CMK (cell line): ENCODE measurements around the gene PEAK1.
A peak's percentile ranks its signal among the peaks of the same experiment; 100 is the strongest.
"Not testable (repeated sequence)": the region's sequence is repeated elsewhere in the genome, so short reads cannot be mapped to it uniquely, and the experiment has no call there.

Source experiments
- DNase-seq: peaks from one replicate; pipeline ENCODE4 v3.0.0-alpha.2; 2010; ENCODE audit warnings: low read depth

The PEAK1 gene

DNA sequence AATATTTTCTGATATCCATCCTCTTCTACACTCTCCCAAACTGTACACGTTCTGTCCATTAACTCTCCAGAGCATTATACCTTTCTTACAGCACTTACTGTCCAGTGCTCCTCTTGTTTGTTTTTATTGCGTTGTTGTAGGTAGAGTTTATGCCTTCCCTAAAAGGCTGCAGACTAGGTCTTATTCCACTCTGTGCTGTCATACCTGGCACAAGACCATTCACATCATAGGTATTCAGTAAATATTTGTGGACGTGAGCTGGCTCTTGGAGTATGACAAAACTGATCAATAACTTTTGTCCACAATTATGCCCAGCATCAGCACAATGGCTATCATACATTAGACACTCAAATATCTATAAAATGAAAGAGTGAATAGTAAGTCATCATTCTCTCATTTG is 5.2 kb upstream of the PEAK1 start:
- DNase-seq = no peak

DNA sequence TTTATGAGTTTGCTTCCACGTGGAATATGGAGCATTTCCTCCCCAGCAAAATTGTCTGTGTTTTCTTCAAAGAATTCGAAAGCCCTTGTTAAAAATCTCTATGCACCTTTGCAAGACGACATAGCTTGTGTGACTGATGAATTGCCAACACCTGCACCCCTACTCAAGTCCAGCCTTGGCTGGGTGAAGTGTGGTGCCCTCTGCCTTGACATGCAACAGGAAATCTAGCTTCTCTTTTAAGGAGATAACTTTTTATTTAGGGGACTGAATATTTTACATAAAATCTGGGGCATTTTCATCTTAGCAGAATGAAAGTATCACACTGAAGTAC is 1.4 kb upstream of the PEAK1 start:
- DNase-seq = no peak

GRCh38 chr15:77420610-77421369 is 886 bp upstream of the PEAK1 start, which contains the start of gene HMG20A:
Gene HMG20A (plus strand): TSS chr15:77420888. CDS start chr15:77458408, 37,520 bp downstream.
- peak; percentile 84 for DNase-seq

- DNase-seq = no peak
Observed at GRCh38 chr15:77418966-77419835, 703 bp downstream of the PEAK1 start.

DNA sequence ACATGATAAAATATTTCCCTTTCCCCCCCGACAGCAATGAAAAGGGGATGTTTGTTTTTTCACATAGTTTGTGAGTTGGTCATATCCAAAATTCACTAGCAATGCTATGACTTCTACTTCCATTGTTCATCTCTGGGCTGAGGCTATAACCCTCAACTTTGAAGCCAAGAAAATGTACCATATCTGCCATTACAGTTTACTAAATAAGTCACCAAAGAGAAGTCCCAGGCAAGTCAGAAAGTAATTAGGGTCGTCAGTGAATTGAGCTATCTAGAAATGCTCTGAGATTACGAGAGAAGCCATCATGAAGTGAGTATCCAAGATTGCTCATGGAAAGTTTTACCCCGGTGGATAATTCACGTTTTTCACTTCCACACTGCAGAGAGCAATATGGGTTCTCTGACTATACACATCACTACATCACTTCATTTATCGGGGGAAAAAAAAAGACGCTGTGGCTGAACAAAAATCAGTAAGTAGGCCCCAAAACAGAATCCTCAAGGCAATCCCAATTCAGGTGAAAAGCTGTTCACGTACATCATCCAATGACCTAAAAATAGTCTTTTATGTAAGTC is 1.4 kb downstream of the PEAK1 start:
- no peak for DNase-seq

- DNase-seq = no peak
Observed at GRCh38 chr15:77417602-77418001, 2.3 kb downstream of the PEAK1 start.

GRCh38 chr15:77416954-77417353 is 3.0 kb downstream of the PEAK1 start:
- no peak for DNase-seq

- no peak for DNase-seq
Observed at GRCh38 chr15:77416148-77416455, 3.8 kb downstream of the PEAK1 start.

GRCh38 chr15:77415450-77416147 is 4.3 kb downstream of the PEAK1 start:
- no peak for DNase-seq

GRCh38 chr15:77414789-77415442 is 5.0 kb downstream of the PEAK1 start:
- no peak for DNase-seq

GRCh38 chr15:77413699-77414349 is 6.1 kb downstream of the PEAK1 start:
- no peak for DNase-seq

DNA sequence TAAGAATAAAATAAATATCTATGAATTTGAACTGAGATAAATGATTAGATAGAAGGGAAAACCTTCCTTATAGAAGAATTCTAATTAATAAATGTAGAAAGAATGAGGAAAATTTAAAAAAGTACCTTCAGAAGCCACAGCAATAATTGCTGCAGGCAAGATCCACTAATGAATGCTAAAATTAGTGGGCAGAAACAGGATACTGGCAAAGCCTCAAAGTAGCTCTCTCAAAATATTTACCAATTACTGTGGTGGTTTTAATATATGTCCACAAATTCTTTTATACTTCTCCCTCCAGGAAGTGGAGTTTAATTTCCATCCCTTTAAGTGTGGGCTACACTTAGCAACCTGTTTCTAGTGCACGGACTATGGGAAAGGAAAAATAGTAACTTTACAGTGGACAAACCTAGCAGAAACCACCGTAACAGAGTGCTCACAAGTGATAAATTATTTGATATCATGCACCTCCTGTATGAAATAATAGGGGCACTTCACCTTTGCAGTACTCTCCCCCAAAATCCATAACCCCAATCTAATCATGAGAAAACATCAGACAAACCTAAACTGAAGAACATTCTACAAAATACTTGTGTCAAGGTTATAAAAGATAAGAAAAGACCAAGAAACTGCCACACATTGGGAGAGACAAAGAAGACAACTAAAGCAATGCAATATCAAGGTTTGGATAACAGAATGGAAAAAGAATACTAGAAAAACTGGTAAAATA is 6.8 kb downstream of the PEAK1 start:
- DNase-seq = no peak

GRCh38 chr15:77411619-77411976 is 8.3 kb downstream of the PEAK1 start:
- no peak for DNase-seq

DNA sequence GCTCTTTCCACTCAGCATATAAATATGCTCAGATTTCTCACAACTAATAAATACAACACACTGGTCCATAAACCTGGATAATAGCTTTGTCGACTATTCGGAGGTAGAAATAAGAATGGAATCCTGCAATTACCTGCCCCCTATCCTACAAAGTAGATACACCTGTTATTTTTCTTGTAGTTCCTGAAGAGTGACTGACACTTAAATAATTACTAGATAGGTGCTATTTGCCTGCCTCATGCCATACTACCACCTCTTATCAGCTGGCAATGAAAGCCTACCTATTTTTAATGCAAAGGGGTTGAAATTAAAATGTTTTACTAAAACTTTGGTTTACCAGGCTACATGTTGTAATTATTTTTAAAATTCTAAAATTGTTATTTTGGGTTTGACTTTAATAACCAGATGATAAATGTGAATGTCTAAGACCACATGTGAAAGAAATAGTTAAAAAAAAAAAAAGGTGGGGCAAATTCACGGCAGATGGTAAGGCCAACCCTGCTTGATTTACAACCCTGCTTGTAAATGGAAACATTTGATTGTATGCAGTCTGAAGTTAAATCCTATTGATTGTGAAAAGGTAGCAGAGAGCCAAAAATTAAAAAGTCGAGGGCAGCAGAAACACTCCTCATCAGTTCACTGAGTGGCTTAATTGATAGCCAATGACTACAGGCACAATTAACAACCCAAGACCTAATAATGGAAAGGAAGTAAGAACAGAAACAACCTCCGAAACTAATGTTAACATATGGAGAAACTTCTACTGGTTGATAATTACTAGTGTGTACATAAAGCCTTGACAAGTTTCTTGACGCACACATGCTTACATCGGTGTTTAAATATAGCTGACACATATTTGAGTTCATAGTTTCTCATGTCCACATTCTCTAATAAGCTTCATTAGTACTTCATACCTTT is 8.9 kb downstream of the PEAK1 start:
- no peak for DNase-seq

GRCh38 chr15:77410157-77410500 is 9.8 kb downstream of the PEAK1 start:
- not testable (repeated sequence) for DNase-seq

- DNase-seq = no peak
Observed at GRCh38 chr15:77409259-77410156, 10.4 kb downstream of the PEAK1 start.

- DNase-seq = no peak
Observed at GRCh38 chr15:77406846-77407245, 13.1 kb downstream of the PEAK1 start.

- not testable (repeated sequence) for DNase-seq
Observed at GRCh38 chr15:77406173-77406759, 13.6 kb downstream of the PEAK1 start.
